T-cell (primary cell): ENCODE results near the gene FRZB. TPM values are rescaled to one million over a fixed set of nuclear protein-coding genes. Genes with fewer than 3 reads are reported as not detected.

Experiments
- ATAC-seq, 4 experiments: fragments of 200-7000 bp in 3 of 4; fragments of 150-1000 bp in 1 of 4; cut with Tn5 transposase; replicated peaks in 1 of 4; 1 replicate in 3 of 4; 2 replicates in 1 of 4; pipeline ENCODE4 v1.10.0; 2021; ENCODE audit warnings: moderate library complexity in 3 of 4, mild to moderate bottlenecking in 2 of 4, moderate number of reproducible peaks in 1 of 4
- CTCF ChIA-PET, 2 donors: fragments of 300-600 bp; sonication (Branson Sonifier 250); formaldehyde crosslinking; loops; one replicate each; lab custom pipeline; 2022; ENCODE audit warnings: antibody characterized with exemption in 2 of 2; lab: Charles Lee
- POLR2A ChIA-PET, 2 donors: fragments of 300-600 bp; sonication (Branson Sonifier 250); formaldehyde crosslinking; loops; one replicate each; lab custom pipeline; 2022; ENCODE audit warnings: antibody characterized with exemption in 2 of 2; lab: Charles Lee
- DNase-seq, 35 experiments: peaks; one replicate each; pipeline versions ENCODE4 v3.0.0 to v3.0.0-alpha.2; 2013 to 2023
- H3K27ac ChIP-seq: one replicate; pipeline ENCODE4 v1.5.1; 2013; ENCODE audit warnings: low read length
- H3K27me3 ChIP-seq, 2 experiments: replicated peaks in 1 of 2; 1 replicate in 1 of 2; 2 replicates in 1 of 2; pipeline versions ENCODE4 v1.6.1 to v1.7.0; 2013; ENCODE audit warnings: low read length in 1 of 2, mixed read lengths in 1 of 2; ENCODE audit not compliant: control insufficient read depth in 2 of 2, insufficient read depth in 2 of 2; ENCODE audit errors: extremely low read depth in 1 of 2
- H3K36me3 ChIP-seq, 2 donors: 1 replicate in 1 of 2; 2 replicates in 1 of 2; pipeline versions ENCODE4 v1.6.1 to v1.7.0; 2013; ENCODE audit warnings: low read length in 1 of 2; ENCODE audit not compliant: control insufficient read depth in 2 of 2, insufficient read depth in 1 of 2; ENCODE audit errors: extremely low read depth in 1 of 2
- H3K4me1 ChIP-seq, 2 experiments: 1 replicate in 1 of 2; 2 replicates in 1 of 2; pipeline versions ENCODE4 v1.6.1 to v1.7.0; 2013; ENCODE audit warnings: low read length in 2 of 2, mixed read lengths in 1 of 2; ENCODE audit not compliant: insufficient read depth in 2 of 2, control insufficient read depth in 1 of 2; ENCODE audit errors: extremely low read depth in 1 of 2
- H3K4me3 ChIP-seq, 2 donors: 1 replicate in 1 of 2; 2 replicates in 1 of 2; pipeline versions ENCODE4 v1.5.1 to v1.7.0; 2013; ENCODE audit warnings: mild to moderate bottlenecking in 2 of 2, low read length in 1 of 2, moderate library complexity in 1 of 2; ENCODE audit not compliant: control insufficient read depth in 1 of 2; ENCODE audit errors: extremely low read depth in 1 of 2
- H3K9me3 ChIP-seq: 2 replicates; pipeline ENCODE4 v1.7.0; 2013
- H3K27ac Mint-ChIP-seq, 2 donors: one replicate each; pipeline ENCODE4 v1.8.0; 2020 to 2021; ENCODE audit warnings: mild to moderate bottlenecking in 2 of 2, mixed read lengths in 2 of 2
- H3K27me3 Mint-ChIP-seq, 2 donors: one replicate each; pipeline ENCODE4 v1.8.0; 2021 to 2022; ENCODE audit warnings: mixed read lengths in 2 of 2
- H3K36me3 Mint-ChIP-seq: one replicate; pipeline ENCODE4 v1.8.0; 2021; ENCODE audit warnings: mixed read lengths
- H3K4me1 Mint-ChIP-seq, 3 donors: one replicate each; pipeline ENCODE4 v1.8.0; 2020 to 2022; ENCODE audit warnings: mixed read lengths in 3 of 3, mild to moderate bottlenecking in 1 of 3
- H3K4me3 Mint-ChIP-seq, 3 donors: one replicate each; pipeline ENCODE4 v1.8.0; 2020 to 2022; ENCODE audit warnings: mild to moderate bottlenecking in 3 of 3, mixed read lengths in 3 of 3, moderate library complexity in 3 of 3
- H3K9me3 Mint-ChIP-seq, 3 donors: one replicate each; pipeline ENCODE4 v1.8.0; 2020 to 2022; ENCODE audit warnings: mixed read lengths in 3 of 3
- WGBS: methylation state at CpG from one replicate; pipeline ENCODE4 v1.1.5; 2013; ENCODE audit warnings: missing lambda C conversion rate; ENCODE audit not compliant: insufficient coverage; 5-methylcytosine and 5-hydroxymethylcytosine counted together
- total RNA-seq, 35 experiments: library from RNA in 6 of 35; stranded (reverse) in 6 of 35; fragments of 120-200 nt in 1 of 35; gene quantifications; one replicate each; pipeline versions ENCODE4 v1.2.1 to v1.2.4 and lab custom pipeline; 2013 to 2026

Gene FRZB
- total RNA-seq, 5 donors from 2014 or later (not counting 1 experiment from before 2014, with no cell fraction given): 0.06 to 0.15 (median 0.07) TPM; not detected in 2

DNA sequence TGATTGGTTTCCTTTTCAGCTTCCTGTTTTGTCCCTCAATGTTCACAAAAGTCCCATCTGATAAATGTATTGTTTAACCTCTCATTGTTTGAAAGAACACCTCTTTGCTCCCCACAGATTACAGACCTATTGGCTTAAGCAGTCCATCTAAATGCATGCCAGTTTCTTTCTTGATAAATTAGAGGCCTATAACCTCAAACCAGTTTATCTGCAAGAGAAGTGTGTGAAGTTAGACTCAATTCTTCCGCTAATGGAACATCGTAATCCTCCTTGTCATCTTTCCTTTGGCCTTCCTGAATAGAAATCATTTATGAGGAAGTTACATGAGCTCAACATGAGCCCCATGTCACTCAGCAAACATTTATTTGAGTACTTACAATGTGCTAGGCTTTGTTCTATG is 74.0 kb downstream of the FRZB start:
- POLR2A ChIA-PET: no interaction called here
- H3K9me3 Mint-ChIP-seq: no peaks in the 10 kb centered on the region
- no peaks in the 10 kb centered on the region for H3K9me3 ChIP-seq
- H3K27ac Mint-ChIP-seq: no peak overlapping the region
- ATAC-seq (no peak), DNase-seq (no peak)
- H3K27me3 Mint-ChIP-seq: peaks cover 0 to 11% of the 10 kb centered on the region in 2 donors
- H3K27me3 ChIP-seq: no peaks in the 10 kb centered on the region
- H3K4me1 ChIP-seq: no peaks in the 10 kb centered on the region
- no peak overlapping the region for H3K4me3 Mint-ChIP-seq
- no CpG with 5 or more reads among the region's 2 CpGs for WGBS
- no peak overlapping the region for H3K27ac ChIP-seq
- no peaks in the 10 kb centered on the region for H3K36me3 Mint-ChIP-seq
- CTCF ChIA-PET: no interaction called here
- H3K4me1 Mint-ChIP-seq: no peaks in the 10 kb centered on the region
- no peak overlapping the region for H3K4me3 ChIP-seq
- H3K36me3 ChIP-seq: no peaks in the 10 kb centered on the region

DNA sequence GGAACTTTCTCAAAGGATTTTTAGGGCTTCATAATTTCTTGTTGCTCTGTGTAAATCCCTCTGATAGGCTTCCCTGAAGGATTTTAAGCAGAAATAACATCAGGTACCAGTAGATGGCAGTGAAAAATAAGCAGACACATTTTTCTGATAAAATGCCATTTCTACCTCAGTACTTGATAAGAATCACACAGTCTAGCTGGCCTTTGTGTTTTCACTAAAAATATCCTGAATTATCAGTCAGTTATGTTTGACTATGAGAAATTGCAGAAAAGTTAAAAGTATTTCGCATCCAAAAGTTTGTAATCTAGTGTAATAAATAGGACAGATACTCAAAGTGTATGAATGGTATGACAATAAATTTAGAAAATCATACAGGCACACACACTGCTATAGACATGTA is 81.7 kb downstream of the FRZB start:
- Histone ChIP-seq H3K27me3 (no peaks in the 10 kb centered on the region), H3K27ac (no peak overlapping the region), H3K36me3 (peaks cover 0 to 3% of the 10 kb centered on the region in 2 donors), H3K9me3 (no peaks in the 10 kb centered on the region), H3K4me1 (no peaks in the 10 kb centered on the region), H3K4me3 (no peak overlapping the region)
- Mint-ChIP-seq H3K4me1 (no peaks in the 10 kb centered on the region), H3K27ac (no peak overlapping the region), H3K9me3 (peaks cover 0 to 5% (median 0%) of the 10 kb centered on the region in 3 donors), H3K36me3 (peaks cover 26% of the 10 kb centered on the region), H3K27me3 (no peaks in the 10 kb centered on the region), H3K4me3 (no peak overlapping the region)
- POLR2A ChIA-PET: interaction anchor here in 1 of 2 donors (0.7 kb wide), 1 partner anchor 73 kb away, joined by 3 read pairs; no protein-coding TSS in a partner anchor
- no peak for ATAC-seq
- CTCF ChIA-PET: interaction anchor here (0.6 to 1.0 kb wide), 2 partner anchors 44 kb away, joined by 3 to 6 read pairs; no protein-coding TSS in a partner anchor
- WGBS: no CpG with 5 or more reads among the region's 1 CpG
- DNase-seq: peak in 1 of 35 experiments; percentile 4

DNA sequence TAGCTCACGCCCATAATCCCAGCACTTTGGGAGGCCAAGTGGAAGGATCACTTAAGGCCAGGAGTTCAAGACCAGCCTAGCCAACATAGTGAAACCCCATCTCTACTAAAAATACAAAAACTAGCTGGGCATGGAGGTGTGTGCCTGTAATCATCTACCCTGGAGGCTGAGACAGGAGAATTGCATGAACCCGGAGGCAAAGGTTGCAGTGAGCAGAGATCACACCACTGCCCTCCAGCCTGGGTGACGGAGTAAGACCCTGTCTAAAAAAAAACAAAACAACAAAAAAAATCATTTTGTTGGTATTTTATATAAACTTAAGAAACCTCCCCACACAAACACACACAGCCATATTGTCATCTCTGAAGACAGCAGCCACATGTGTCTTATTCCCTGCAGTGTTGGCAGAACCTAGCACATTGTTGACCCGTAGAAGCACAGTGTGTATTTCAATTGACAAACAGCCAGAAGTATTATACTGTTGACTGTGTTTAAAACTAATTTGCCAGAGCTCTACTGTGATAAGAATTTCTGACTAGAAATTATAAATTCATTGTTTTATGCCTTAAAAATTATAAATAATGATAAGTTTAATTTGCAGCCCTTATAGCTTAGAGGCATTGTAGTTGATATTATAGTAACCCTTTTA is 82.3 kb downstream of the FRZB start:
- no peaks in the 10 kb centered on the region for H3K9me3 ChIP-seq
- CTCF ChIA-PET: interaction anchor here in 1 of 2 donors (1.0 kb wide), 1 partner anchor 45 kb away, joined by 6 read pairs; no protein-coding TSS in a partner anchor
- POLR2A ChIA-PET: no interaction called here
- Mint-ChIP-seq H3K27ac (no peak overlapping the region), H3K9me3 (peaks cover 0 to 5% (median 0%) of the 10 kb centered on the region in 3 donors), H3K4me1 (no peaks in the 10 kb centered on the region), H3K36me3 (peaks cover 27% of the 10 kb centered on the region), H3K4me3 (no peak overlapping the region), H3K27me3 (no peaks in the 10 kb centered on the region)
- H3K36me3 ChIP-seq: peaks cover 0 to 5% of the 10 kb centered on the region in 2 donors
- ATAC-seq (no peak), DNase-seq (no peak)
- no CpG with 5 or more reads among the region's 4 CpGs for WGBS
- no peaks in the 10 kb centered on the region for H3K27me3 ChIP-seq
- H3K27ac ChIP-seq: no peak overlapping the region
- H3K4me1 ChIP-seq: no peaks in the 10 kb centered on the region
- H3K4me3 ChIP-seq: no peak overlapping the region

Other genes starting within 250 kb of the FRZB start
- gene DNAJC10, start 150.4 kb downstream of the FRZB start, total RNA-seq: 10 to 100 TPM; 39.5 to 52.9 (median 46.1) TPM
- gene NCKAP1, start 171.8 kb upstream of the FRZB start, total RNA-seq: 1 to 10 TPM; 2.6 to 7.6 (median 4.9) TPM
- gene DUSP19, start 212.1 kb upstream of the FRZB start, total RNA-seq: 1 to 10 TPM; 1.3 to 2.5 (median 2.0) TPM